Measurements from ENCODE around the gene SPATA20.

Gene SPATA20

DNA sequence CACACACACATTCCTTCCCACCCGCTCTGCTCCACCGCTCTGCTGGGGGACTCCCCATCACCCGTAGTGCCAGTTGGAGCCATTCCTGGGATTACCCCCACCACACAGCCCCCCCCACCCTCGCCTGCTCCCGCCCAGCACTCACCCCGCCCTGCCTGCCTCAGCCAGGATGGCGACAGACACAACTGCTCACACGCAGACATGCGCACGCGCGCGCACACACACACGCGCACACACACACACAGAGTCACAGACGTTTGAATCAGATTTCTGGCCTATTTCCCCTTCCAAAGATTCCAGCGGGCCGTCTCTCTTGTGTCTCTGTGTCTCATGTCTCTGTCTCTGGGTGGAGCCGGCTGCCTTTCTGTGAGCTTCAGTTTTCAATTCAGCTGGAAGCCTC is 17.9 kb downstream of the SPATA20 start:
- H3K4me3 ChIP-seq (ENCODE audit: low read depth, low read length), result no peak overlapping the region
- no peak for DNase-seq (ENCODE audit: low read depth)
- TF ChIP-seq, protein P1, sequence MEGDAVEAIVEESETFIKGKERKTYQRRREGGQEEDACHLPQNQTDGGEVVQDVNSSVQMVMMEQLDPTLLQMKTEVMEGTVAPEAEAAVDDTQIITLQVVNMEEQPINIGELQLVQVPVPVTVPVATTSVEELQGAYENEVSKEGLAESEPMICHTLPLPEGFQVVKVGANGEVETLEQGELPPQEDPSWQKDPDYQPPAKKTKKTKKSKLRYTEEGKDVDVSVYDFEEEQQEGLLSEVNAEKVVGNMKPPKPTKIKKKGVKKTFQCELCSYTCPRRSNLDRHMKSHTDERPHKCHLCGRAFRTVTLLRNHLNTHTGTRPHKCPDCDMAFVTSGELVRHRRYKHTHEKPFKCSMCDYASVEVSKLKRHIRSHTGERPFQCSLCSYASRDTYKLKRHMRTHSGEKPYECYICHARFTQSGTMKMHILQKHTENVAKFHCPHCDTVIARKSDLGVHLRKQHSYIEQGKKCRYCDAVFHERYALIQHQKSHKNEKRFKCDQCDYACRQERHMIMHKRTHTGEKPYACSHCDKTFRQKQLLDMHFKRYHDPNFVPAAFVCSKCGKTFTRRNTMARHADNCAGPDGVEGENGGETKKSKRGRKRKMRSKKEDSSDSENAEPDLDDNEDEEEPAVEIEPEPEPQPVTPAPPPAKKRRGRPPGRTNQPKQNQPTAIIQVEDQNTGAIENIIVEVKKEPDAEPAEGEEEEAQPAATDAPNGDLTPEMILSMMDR (IDR thresholded peaks at IDR 0.05; ENCODE audit: low read depth, low read length, missing control alignments), result no peak

DNA sequence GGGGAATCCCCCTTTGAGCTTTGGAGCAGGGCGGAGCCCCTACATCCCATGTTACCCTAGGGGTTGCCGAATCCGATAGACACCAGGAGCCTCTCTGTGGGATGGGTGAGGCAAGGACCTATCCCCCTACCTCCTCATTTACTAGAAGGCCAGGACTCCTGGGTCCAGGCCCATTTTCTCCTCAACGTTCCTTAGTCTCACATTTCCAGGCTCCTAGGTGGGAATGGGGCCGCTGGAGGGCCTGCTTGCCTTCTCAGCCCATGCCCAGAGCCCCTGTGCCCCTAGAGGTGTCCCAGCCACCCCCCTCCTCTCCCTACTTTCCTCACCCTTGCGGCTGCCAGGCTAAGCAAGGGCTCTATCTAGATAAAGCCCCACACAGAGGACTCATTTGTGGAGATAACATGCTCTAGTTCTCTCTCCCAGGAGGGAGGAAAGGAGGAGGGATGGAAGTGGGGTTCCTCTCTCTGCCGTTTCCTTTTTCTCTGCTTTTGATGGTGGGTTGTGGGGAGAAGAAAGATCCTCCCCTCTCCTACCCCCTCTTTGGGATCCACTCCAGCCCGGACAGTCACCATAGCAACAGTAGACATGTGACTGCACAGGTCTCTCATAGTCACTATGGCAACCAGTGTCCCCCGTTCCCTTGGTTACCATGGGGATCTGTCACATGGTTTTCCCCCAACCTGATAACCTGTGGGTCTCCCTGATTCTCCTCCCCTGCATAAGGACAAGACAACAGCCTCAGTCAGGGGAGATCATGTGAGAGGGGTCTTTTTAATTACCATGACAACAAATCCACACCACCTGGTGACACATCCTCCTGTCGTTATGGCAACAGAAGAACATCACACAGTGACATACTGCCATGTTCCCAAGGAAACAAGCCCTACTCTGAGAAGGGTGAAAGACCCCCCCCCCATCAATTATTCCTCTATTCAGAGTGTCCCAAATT is 18.7 kb downstream of the SPATA20 start:
- DNase-seq (ENCODE audit: low read depth), result no peak
- TF ChIP-seq, protein P1 (IDR thresholded peaks at IDR 0.05; ENCODE audit: low read depth, low read length, missing control alignments), result no peak
- no peak overlapping the region for H3K4me3 ChIP-seq (ENCODE audit: low read depth, low read length)

DNA sequence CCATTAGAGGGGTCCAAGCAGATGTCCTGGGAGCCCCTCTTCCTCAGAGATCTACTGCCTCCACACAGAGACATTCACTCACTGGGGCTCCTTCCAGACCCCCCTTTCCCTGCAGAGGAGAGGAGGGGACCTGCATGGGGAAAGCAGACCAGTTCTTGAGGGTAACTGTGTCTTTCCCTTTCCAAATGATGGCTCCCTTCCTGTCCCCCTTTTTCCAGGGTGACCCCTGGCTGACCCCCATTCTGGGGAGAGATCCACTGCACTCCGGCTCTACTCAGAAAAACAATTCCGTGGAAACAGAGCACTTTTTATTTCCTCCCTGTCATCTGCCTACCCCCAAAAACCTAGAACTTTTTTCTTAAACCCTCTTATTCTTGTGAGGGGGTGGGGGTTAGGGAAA is 19.9 kb downstream of the SPATA20 start:
- TF ChIP-seq, protein P1 (IDR thresholded peaks at IDR 0.05; ENCODE audit: low read depth, low read length, missing control alignments), result no peak
- no peak for DNase-seq (ENCODE audit: low read depth)
- H3K4me3 ChIP-seq (ENCODE audit: low read depth, low read length), result no peak overlapping the region

DNA sequence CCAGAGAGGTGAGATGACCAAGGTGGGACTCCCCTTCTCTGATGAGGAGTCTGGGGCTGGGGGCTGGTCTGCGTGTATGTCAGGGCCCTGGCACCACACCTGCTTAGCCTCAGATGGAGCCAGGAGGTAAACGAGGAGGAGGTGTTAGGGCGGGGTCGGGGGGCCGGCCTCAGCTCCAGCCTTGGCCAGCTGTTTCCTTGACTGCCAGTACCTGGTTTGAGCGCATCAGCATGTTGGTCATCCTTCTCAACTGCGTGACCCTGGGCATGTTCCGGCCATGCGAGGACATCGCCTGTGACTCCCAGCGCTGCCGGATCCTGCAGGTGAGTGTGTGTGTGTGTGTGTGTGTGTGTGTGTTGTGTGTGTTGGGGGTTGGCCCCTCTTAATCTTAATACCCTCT is 21.7 kb downstream of the SPATA20 start:
- no peak for DNase-seq (ENCODE audit: low read depth)
- TF ChIP-seq, protein P1 (IDR thresholded peaks at IDR 0.05; ENCODE audit: low read depth, low read length, missing control alignments), result no peak
- H3K4me3 ChIP-seq (ENCODE audit: low read depth, low read length), result no peak overlapping the region

DNA sequence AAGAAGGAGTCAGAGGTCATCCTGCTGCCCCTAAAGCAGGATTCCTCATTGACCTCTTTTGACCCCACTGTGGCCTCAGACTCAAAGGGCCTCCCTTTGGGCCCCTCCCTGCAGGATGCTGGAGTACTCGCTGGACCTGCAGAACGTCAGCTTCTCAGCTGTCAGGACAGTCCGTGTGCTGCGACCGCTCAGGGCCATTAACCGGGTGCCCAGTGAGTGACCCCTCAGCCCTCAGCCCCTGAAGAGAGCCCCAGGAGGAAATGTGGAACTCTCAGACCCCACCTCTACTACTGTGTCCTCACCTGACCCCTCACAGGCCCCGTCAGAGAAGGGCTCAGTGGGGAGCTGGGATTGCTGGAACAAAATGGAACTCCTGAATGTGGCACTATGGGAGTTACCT is 22.6 kb downstream of the SPATA20 start:
- H3K4me3 ChIP-seq (ENCODE audit: low read depth, low read length), result no peak overlapping the region
- TF ChIP-seq, protein P1 (IDR thresholded peaks at IDR 0.05; ENCODE audit: low read depth, low read length, missing control alignments), result no peak
- DNase-seq (ENCODE audit: low read depth), result no peak

DNA sequence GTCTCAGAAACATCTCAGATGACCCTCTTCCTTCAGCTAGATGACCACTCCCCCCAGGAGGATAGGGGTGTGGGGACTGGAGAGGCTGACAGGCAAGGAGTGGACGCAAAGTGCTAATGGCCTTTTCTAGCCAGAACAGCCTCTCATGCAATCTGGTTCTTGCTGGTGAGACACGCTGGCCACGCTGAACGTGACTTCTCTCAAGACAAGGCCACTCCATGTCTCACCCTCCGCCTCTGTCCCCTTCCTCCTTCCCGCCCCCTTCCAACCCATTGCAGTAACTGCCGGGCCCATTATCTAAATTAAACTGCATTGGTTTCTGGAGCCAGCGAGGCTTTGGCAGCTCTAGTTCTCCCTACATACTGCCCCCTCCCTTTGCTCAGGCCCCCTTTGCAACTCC is 23.1 kb downstream of the SPATA20 start:
- TF ChIP-seq, protein P1 (IDR thresholded peaks at IDR 0.05; ENCODE audit: low read depth, low read length, missing control alignments), result no peak
- no peak for DNase-seq (ENCODE audit: low read depth)
- no peak overlapping the region for H3K4me3 ChIP-seq (ENCODE audit: low read depth, low read length)

DNA sequence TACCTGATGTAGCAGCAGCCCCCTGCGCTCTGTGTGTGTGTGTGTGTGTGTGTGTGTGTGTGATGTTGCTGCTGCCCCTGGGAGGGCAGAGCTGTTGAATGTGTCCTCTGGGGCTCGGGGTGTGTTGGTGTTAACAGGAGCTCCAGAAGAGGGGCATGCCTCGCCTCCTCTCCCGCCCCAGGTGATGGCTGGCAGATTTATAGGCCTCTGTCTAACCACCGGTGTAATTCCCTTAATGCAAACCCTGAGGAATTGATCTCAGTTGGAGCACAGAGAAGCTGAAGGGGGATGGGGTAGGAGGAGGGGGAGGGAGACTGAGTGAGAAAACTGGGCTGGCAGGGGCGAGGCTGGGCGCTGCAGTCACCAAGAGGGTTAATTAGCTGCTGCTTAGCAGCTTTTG is 23.6 kb downstream of the SPATA20 start:
- DNase-seq (ENCODE audit: low read depth), result no peak
- TF ChIP-seq, protein P1 (IDR thresholded peaks at IDR 0.05; ENCODE audit: low read depth, low read length, missing control alignments), result no peak
- no peak overlapping the region for H3K4me3 ChIP-seq (ENCODE audit: low read depth, low read length)

Measured in GM12864 (cell line).